ENCODE data around the gene ANXA3. TPM values are rescaled to one million over a fixed set of nuclear protein-coding genes. Genes with fewer than 3 reads are reported as not detected.

ANXA3 gene
- total and polyA plus RNA-seq, 2 donors (not counting 1 experiment from before 2014, with no cell fraction given), result not detected

- WGBS (ENCODE audit: insufficient coverage), result 96% methylated on average over 2 of the region's 4 CpGs
- Histone ChIP-seq H3K9ac (ENCODE audit: low read length) (no peak overlapping the region), H3K27ac (ENCODE audit: low read length in 2 of 2) (no peak overlapping the region), H3K9me3 (ENCODE audit: control extremely low read depth in 1 of 3, control insufficient read depth in 2 of 3, insufficient read depth in 1 of 3, low read length in 2 of 3) (peaks cover 0 to 3% (median 0%) of the 10 kb centered on the region in 3 donors), H3K36me3 (replicated peaks in 1 of 2; ENCODE audit: control extremely low read depth in 1 of 2, control insufficient read depth in 1 of 2, extremely low read depth in 1 of 2, insufficient read depth in 2 of 2, low read length in 1 of 2) (no peaks in the 10 kb centered on the region), H2AFZ (ENCODE audit: insufficient read depth, low read depth, low read length, poor library complexity, severe bottlenecking) (no peak overlapping the region), H3K79me2 (ENCODE audit: control insufficient read depth, insufficient read depth, low read length) (no peaks in the 10 kb centered on the region), H3K4me2 (replicated peaks; ENCODE audit: low read depth, low read length, poor library complexity, severe bottlenecking) (no peak overlapping the region), H3K27me3 (replicated peaks in 1 of 4; ENCODE audit: control extremely low read depth in 1 of 4, control insufficient read depth in 3 of 4, insufficient read depth in 4 of 4, low read length in 3 of 4) (no peaks in the 10 kb centered on the region), H3K4me3 (ENCODE audit: control extremely low read depth in 1 of 5, extremely low read depth in 1 of 5, insufficient read depth in 1 of 5, low read depth in 2 of 5, low read length in 4 of 5) (no peak overlapping the region), H4K20me1 (ENCODE audit: control insufficient read depth, insufficient read depth, low read length, poor library complexity, severe bottlenecking) (no peaks in the 10 kb centered on the region), H3K4me1 (ENCODE audit: control insufficient read depth in 2 of 2, insufficient read depth in 2 of 2, low read length in 2 of 2) (no peaks in the 10 kb centered on the region)
- Mint-ChIP-seq H3K27ac (no peak overlapping the region), H3K9me3 (ENCODE audit: insufficient read depth) (no peaks in the 10 kb centered on the region), H3K4me3 (no peak overlapping the region), H3K27me3 (peaks cover 3% of the 10 kb centered on the region), H3K4me1 (peaks cover 3% of the 10 kb centered on the region)
- POLR2A ChIA-PET, result no interaction called here
- intact Hi-C loops (cut with micrococcal nuclease), result no loop called here
- CTCF ChIA-PET, result interaction anchor here (3.5 kb wide), 1 partner anchor 265 kb away, joined by 12 read pairs; no protein-coding TSS in a partner anchor
- ATAC-seq (ENCODE audit: low read depth), result no peak
- TF ChIP-seq EZH2 (IDR thresholded peaks at IDR 0.05; ENCODE audit: borderline replicate concordance, insufficient read depth, low read depth, low read length, poor library complexity, severe bottlenecking), result no peak
- TF ChIP-seq, protein P1, sequence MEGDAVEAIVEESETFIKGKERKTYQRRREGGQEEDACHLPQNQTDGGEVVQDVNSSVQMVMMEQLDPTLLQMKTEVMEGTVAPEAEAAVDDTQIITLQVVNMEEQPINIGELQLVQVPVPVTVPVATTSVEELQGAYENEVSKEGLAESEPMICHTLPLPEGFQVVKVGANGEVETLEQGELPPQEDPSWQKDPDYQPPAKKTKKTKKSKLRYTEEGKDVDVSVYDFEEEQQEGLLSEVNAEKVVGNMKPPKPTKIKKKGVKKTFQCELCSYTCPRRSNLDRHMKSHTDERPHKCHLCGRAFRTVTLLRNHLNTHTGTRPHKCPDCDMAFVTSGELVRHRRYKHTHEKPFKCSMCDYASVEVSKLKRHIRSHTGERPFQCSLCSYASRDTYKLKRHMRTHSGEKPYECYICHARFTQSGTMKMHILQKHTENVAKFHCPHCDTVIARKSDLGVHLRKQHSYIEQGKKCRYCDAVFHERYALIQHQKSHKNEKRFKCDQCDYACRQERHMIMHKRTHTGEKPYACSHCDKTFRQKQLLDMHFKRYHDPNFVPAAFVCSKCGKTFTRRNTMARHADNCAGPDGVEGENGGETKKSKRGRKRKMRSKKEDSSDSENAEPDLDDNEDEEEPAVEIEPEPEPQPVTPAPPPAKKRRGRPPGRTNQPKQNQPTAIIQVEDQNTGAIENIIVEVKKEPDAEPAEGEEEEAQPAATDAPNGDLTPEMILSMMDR (IDR thresholded peaks at IDR 0.05), result no peak
- no peak for DNase-seq
Observed at GRCh38 chr4:78599147-78599546, 47.6 kb downstream of the ANXA3 start.

DNA sequence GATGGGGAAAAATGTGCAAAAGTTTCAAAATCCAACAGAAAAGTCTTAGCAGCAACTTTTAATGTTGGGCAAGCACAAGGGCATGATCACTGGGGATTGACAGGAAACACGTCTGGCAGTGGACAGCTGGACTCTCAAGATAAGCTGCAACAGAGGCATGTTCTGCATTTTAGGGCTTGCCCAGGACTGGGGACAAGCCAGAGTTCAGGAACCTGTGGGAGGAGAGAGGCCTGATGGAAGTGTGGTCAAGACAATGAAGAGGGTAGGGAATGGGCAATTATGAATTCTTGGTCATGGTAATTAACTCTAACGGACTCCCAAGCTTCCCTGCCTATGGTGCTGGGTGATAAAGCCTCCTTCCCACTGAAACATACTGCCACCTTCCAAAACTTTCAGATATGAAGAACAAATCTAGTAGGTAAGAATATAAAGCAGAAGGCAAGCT is 48.4 kb downstream of the ANXA3 start:
- Histone ChIP-seq H3K27me3 (replicated peaks in 1 of 4; ENCODE audit: control extremely low read depth in 1 of 4, control insufficient read depth in 3 of 4, insufficient read depth in 4 of 4, low read length in 3 of 4) (no peaks in the 10 kb centered on the region), H2AFZ (ENCODE audit: insufficient read depth, low read depth, low read length, poor library complexity, severe bottlenecking) (no peak overlapping the region), H3K4me3 (ENCODE audit: control extremely low read depth in 1 of 5, extremely low read depth in 1 of 5, insufficient read depth in 1 of 5, low read depth in 2 of 5, low read length in 4 of 5) (no peak overlapping the region), H3K79me2 (ENCODE audit: control insufficient read depth, insufficient read depth, low read length) (no peaks in the 10 kb centered on the region), H3K36me3 (replicated peaks in 1 of 2; ENCODE audit: control extremely low read depth in 1 of 2, control insufficient read depth in 1 of 2, extremely low read depth in 1 of 2, insufficient read depth in 2 of 2, low read length in 1 of 2) (no peaks in the 10 kb centered on the region), H3K4me1 (ENCODE audit: control insufficient read depth in 2 of 2, insufficient read depth in 2 of 2, low read length in 2 of 2) (no peaks in the 10 kb centered on the region), H4K20me1 (ENCODE audit: control insufficient read depth, insufficient read depth, low read length, poor library complexity, severe bottlenecking) (no peaks in the 10 kb centered on the region), H3K4me2 (replicated peaks; ENCODE audit: low read depth, low read length, poor library complexity, severe bottlenecking) (no peak overlapping the region), H3K9ac (ENCODE audit: low read length) (no peak overlapping the region), H3K27ac (ENCODE audit: low read length in 2 of 2) (no peak overlapping the region), H3K9me3 (ENCODE audit: control extremely low read depth in 1 of 3, control insufficient read depth in 2 of 3, insufficient read depth in 1 of 3, low read length in 2 of 3) (peaks cover 0 to 3% (median 0%) of the 10 kb centered on the region in 3 donors)
- Mint-ChIP-seq H3K4me3 (no peak overlapping the region), H3K27me3 (peaks cover 3% of the 10 kb centered on the region), H3K4me1 (peaks cover 3% of the 10 kb centered on the region), H3K27ac (no peak overlapping the region), H3K9me3 (ENCODE audit: insufficient read depth) (no peaks in the 10 kb centered on the region)
- ATAC-seq (ENCODE audit: low read depth), result no peak
- DNase-seq, result no peak
- intact Hi-C loops (cut with micrococcal nuclease), result no loop called here
- ChIA-PET CTCF (interaction anchor here (1.1 to 3.5 kb wide), 4 partner anchors 9 to 264 kb away, joined by 3 to 12 read pairs (median 4); no protein-coding TSS in a partner anchor), POLR2A (no interaction called here)
- WGBS (ENCODE audit: insufficient coverage), result 82% methylated on average over 1 of the region's 2 CpGs
- TF ChIP-seq, protein P1 (IDR thresholded peaks at IDR 0.05), result no peak
- no peak for TF ChIP-seq EZH2 (IDR thresholded peaks at IDR 0.05; ENCODE audit: borderline replicate concordance, insufficient read depth, low read depth, low read length, poor library complexity, severe bottlenecking)

Data from B cell (primary cell).